Activated naive CD8-positive, alpha-beta T cell treated with anti-CD3 and anti-CD28 coated beads, Interleukin-2, amount 10 ng/mL, durations not matched to agents 7 days and 5 days (primary cell): ENCODE results near the gene ACHE. TPM values are rescaled to one million over a fixed set of nuclear protein-coding genes. Genes with fewer than 3 reads are reported as not detected.
"Not testable (repeated sequence)": the region's sequence is repeated elsewhere in the genome, so short reads cannot be mapped to it uniquely, and the experiment has no call there.

Source experiments
- ATAC-seq: fragments of 150-1000 bp; cut with Tn5 transposase; one replicate; pipeline ENCODE4 v1.10.0; 2021; ENCODE audit warnings: low read depth, moderate library complexity
- POLR2A ChIA-PET: fragments of 350-600 bp; sonication (Branson Sonifier 250); formaldehyde crosslinking; loops from one replicate; lab custom pipeline; 2021; ENCODE audit warnings: antibody characterized with exemption; lab: Charles Lee
- DNase-seq: peaks from one replicate; pipeline ENCODE4 v3.0.0; 2021
- H3K27ac Mint-ChIP-seq: one replicate; pipeline ENCODE4 v1.8.0; 2022; ENCODE audit warnings: mild to moderate bottlenecking, mixed read lengths
- H3K27me3 Mint-ChIP-seq: one replicate; pipeline ENCODE4 v1.8.0; 2022; ENCODE audit warnings: mild to moderate bottlenecking, moderate library complexity, mixed read lengths
- H3K36me3 Mint-ChIP-seq: one replicate; pipeline ENCODE4 v1.8.0; 2021; ENCODE audit warnings: mild to moderate bottlenecking, mixed read lengths
- H3K4me1 Mint-ChIP-seq: one replicate; pipeline ENCODE4 v1.8.0; 2021; ENCODE audit warnings: mixed read lengths
- H3K4me3 Mint-ChIP-seq: one replicate; pipeline ENCODE4 v1.8.0; 2022; ENCODE audit warnings: mild to moderate bottlenecking, moderate library complexity, mixed read lengths
- H3K9me3 Mint-ChIP-seq: one replicate; pipeline ENCODE4 v1.8.0; 2021; ENCODE audit warnings: mixed read lengths
- total RNA-seq, 2 experiments: library from RNA; stranded (reverse); gene quantifications; one replicate each; pipeline ENCODE4 v1.2.3, GENCODE V29; 2021

Gene ACHE
- total RNA-seq, 2 experiments from 2014 or later: 0.34 TPM; not detected in 1

DNA sequence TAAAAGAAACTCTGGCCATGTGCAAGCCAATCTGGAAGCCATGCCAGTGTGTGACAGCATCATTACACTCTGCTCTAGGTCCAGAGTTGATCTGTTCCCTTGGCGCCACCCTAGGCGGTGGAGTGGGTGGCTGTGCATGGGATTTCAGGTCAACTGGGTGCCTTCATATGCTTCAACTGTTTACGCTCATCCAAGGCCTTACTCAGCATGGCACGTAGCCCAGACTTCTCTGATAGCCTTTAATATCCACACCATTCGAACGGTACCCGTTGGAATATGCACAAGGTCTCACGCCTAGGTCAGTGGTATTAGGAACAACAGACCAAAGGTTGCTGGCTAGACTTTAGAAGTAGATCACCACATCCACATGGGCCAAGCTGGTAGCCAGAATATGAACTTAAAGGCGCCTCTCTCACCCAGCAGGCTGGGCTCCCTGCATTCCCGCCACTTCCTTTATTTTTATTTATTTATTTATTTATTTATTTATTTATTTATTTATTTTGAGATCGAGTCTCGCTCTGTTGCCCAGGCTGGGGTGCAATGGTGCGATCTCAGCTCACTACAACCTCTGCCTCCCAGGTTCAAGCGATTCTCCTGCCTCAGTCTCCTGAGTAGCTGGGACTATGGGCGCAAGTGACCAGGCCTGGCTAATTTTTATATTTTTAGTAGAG, 18.7 kb upstream of the ACHE start:
- no peaks in the 10 kb centered on the region for H3K36me3 Mint-ChIP-seq
- H3K4me3 Mint-ChIP-seq: no peak overlapping the region
- DNase-seq: no peak

DNA sequence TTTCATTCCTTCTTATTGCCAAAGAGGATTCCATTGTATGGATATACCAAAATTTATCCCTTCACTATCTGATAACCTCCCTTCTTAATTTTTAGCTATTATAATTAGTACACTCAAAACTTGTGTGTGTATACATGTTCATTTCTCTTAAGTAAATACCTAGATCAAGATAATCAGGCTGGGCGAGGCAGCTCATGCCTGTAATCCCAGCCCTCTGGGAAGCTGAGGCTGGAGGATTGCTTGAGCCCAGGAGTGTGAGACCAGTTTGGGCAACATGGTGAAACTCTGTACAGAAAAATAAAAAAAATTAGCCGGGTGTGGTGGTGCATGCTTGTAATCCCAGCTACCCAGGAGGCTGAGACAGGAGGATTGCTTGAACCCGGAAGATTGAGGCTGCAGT, 15.8 kb upstream of the ACHE start:
- H3K27me3 Mint-ChIP-seq: peaks cover 12% of the 10 kb centered on the region
- no peak for DNase-seq
- no peak for ATAC-seq
- H3K27ac Mint-ChIP-seq: no peak overlapping the region
- POLR2A ChIA-PET: no interaction called here
- no peak overlapping the region for H3K4me3 Mint-ChIP-seq
- peaks cover 1% of the 10 kb centered on the region for H3K9me3 Mint-ChIP-seq
- H3K36me3 Mint-ChIP-seq: no peaks in the 10 kb centered on the region
- no peaks in the 10 kb centered on the region for H3K4me1 Mint-ChIP-seq

More for the DNA sequence above, 18.7 kb upstream of the ACHE start:
- Mint-ChIP-seq H3K27ac (no peak overlapping the region), H3K27me3 (peaks cover 13% of the 10 kb centered on the region), H3K4me1 (no peaks in the 10 kb centered on the region), H3K9me3 (no peaks in the 10 kb centered on the region)
- no peak for ATAC-seq
- POLR2A ChIA-PET: no interaction called here

- not testable (repeated sequence) for ATAC-seq, H3K4me1 Mint-ChIP-seq, H3K9me3 Mint-ChIP-seq, H3K27ac Mint-ChIP-seq, H3K36me3 Mint-ChIP-seq, H3K4me3 Mint-ChIP-seq, DNase-seq
- POLR2A ChIA-PET: interaction anchor here (0.6 to 0.7 kb wide), 2 partner anchors 38 to 1352 kb away, joined by 3 read pairs; no protein-coding TSS in a partner anchor
- H3K27me3 Mint-ChIP-seq: peaks cover 12% of the 10 kb centered on the region
Observed at GRCh38 chr7:100910443-100910842, 14.8 kb upstream of the ACHE start.

GRCh38 chr7:100908512-100908911, 12.8 kb upstream of the ACHE start:
- Mint-ChIP-seq H3K27ac (no peak overlapping the region), H3K36me3 (no peaks in the 10 kb centered on the region), H3K9me3 (peaks cover 1% of the 10 kb centered on the region), H3K4me1 (no peaks in the 10 kb centered on the region), H3K4me3 (no peak overlapping the region), H3K27me3 (peaks cover 12% of the 10 kb centered on the region)
- ATAC-seq (no peak), DNase-seq (no peak)
- POLR2A ChIA-PET: no interaction called here

- POLR2A ChIA-PET: interaction anchor here (0.6 kb wide), 1 partner anchor 34 kb away, joined by 7 read pairs; no protein-coding TSS in a partner anchor
- no peaks in the 10 kb centered on the region for H3K36me3 Mint-ChIP-seq
Observed at GRCh38 chr7:100902638-100903037, 7.0 kb upstream of the ACHE start.

GRCh38 chr7:100901921-100902332, 6.2 kb upstream of the ACHE start:
- peaks cover 24% of the 10 kb centered on the region for H3K27me3 Mint-ChIP-seq
- H3K4me1 Mint-ChIP-seq: peaks cover 2% of the 10 kb centered on the region
- POLR2A ChIA-PET: no interaction called here
- ATAC-seq (no peak), DNase-seq (no peak)
- H3K9me3 Mint-ChIP-seq: no peaks in the 10 kb centered on the region
- H3K36me3 Mint-ChIP-seq: no peaks in the 10 kb centered on the region
- H3K4me3 Mint-ChIP-seq: no peak overlapping the region
- H3K27ac Mint-ChIP-seq: no peak overlapping the region

More at GRCh38 chr7:100902638-100903037, 7.0 kb upstream of the ACHE start:
- peaks cover 18% of the 10 kb centered on the region for H3K27me3 Mint-ChIP-seq
- no peak overlapping the region for H3K4me3 Mint-ChIP-seq
- DNase-seq (no peak), ATAC-seq (no peak)
- H3K4me1 Mint-ChIP-seq: peaks cover 2% of the 10 kb centered on the region
- H3K9me3 Mint-ChIP-seq: no peaks in the 10 kb centered on the region
- H3K27ac Mint-ChIP-seq: no peak overlapping the region

DNA sequence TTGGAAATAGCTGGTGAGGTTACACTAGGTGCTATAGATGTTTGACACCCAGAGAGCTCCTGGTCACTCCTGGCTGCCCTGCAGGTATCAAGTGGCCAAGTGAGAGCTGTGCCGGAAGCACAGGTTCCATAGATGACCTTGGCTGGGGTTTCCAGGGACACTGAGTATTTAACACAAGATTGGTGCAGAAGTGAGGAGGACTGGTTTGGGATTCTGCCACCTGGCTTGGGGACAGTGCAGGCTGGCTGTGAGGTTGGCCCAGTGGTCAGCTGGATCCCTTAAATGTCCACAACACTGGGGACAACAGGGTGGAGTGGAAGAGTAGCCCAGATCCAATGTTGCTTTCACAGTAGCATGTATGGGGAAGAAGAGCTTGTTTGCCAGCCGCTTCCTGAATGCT, 5.3 kb upstream of the ACHE start:
- no peak for DNase-seq
- POLR2A ChIA-PET: interaction anchor here (0.7 kb wide), 1 partner anchor 407 kb away, joined by 3 read pairs; no protein-coding TSS in a partner anchor
- no peak overlapping the region for H3K4me3 Mint-ChIP-seq
- ATAC-seq: no peak
- H3K27me3 Mint-ChIP-seq: peaks cover 29% of the 10 kb centered on the region
- H3K27ac Mint-ChIP-seq: no peak overlapping the region
- H3K9me3 Mint-ChIP-seq: no peaks in the 10 kb centered on the region
- H3K4me1 Mint-ChIP-seq: peaks cover 6% of the 10 kb centered on the region
- H3K36me3 Mint-ChIP-seq: no peaks in the 10 kb centered on the region

DNA sequence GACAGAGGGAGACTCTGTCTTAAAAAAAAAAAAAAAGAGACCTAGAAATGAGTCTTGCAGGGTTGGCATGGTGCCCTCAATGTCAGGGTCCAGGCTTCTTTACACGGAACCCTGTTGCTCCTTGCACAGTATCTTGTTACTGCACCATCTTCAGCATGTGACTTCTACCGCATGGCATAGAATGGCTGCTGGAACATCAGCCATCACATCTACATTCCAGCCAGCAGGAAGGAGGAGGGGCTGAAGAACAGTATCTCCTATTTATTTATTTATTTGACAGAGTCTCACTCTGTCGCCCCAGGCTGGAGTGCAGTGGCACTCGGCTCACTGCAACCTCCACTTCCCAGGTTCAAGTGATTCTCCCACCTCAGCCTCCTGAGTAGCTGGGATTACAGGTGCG, 3.7 kb upstream of the ACHE start:
- H3K9me3 Mint-ChIP-seq: no peaks in the 10 kb centered on the region
- ATAC-seq: no peak
- H3K4me3 Mint-ChIP-seq: no peak overlapping the region
- H3K4me1 Mint-ChIP-seq: peaks cover 7% of the 10 kb centered on the region
- peaks cover 32% of the 10 kb centered on the region for H3K27me3 Mint-ChIP-seq
- POLR2A ChIA-PET: no interaction called here
- no peak for DNase-seq
- H3K27ac Mint-ChIP-seq: no peak overlapping the region
- no peaks in the 10 kb centered on the region for H3K36me3 Mint-ChIP-seq

GRCh38 chr7:100897772-100898454, 2.2 kb upstream of the ACHE start:
- Mint-ChIP-seq H3K4me1 (peaks cover 8% of the 10 kb centered on the region), H3K27ac (no peak overlapping the region), H3K27me3 (peaks cover 39% of the 10 kb centered on the region), H3K9me3 (no peaks in the 10 kb centered on the region), H3K36me3 (no peaks in the 10 kb centered on the region), H3K4me3 (no peak overlapping the region)
- DNase-seq (no peak), ATAC-seq (no peak)
- POLR2A ChIA-PET: no interaction called here

DNA sequence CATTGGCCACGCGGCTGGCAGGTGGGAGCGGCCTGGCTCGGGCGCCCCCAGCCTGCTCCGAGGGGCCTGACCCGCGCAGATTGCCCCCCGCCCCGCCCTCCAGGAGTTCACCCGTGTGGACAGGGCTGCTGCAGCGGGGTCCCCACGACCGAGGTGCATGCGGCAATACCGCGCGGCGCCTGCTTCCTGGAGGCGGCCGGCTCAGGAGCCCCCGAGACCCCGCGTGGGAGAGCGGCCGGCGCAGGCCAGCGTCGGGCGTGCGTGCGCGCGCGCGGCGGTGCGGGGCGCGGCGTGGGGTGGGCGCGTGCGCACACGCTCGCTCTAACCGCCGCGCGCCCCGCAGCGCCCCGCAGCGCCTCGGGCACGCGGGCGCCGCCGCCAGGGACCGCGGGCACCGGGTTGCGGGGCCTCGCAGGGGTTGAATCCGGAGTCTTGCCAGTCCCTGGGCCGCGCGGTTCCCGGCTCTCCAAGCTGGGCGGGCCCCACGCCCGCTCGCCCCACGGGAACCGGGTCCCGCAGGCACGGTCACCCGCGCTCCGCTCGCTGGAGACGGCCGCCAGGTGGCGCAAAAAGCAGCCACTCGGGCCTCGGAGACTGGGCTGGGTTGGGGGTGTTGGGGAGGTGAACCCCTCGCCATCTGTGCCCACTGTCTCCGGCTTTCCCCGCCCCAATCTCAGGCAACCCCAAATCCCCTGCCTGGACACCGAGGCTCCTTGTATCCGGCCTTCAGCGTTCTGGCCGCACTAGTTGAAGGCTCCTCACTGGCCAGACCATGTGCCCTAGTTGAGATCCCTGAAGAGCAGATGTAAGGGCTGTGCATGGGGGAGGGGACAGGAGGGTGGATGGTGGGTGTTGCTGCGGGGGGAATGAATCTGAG, 1.3 kb upstream of the ACHE start:
- peak; percentile 37 for ATAC-seq
- Mint-ChIP-seq H3K27ac (no peak overlapping the region), H3K4me1 (peaks cover 8% of the 10 kb centered on the region), H3K9me3 (no peaks in the 10 kb centered on the region), H3K4me3 (peak overlapping the region; percentile 52), H3K36me3 (no peaks in the 10 kb centered on the region), H3K27me3 (peaks cover 45% of the 10 kb centered on the region)
- peak; percentile 70 for DNase-seq
- POLR2A ChIA-PET: no interaction called here

DNA sequence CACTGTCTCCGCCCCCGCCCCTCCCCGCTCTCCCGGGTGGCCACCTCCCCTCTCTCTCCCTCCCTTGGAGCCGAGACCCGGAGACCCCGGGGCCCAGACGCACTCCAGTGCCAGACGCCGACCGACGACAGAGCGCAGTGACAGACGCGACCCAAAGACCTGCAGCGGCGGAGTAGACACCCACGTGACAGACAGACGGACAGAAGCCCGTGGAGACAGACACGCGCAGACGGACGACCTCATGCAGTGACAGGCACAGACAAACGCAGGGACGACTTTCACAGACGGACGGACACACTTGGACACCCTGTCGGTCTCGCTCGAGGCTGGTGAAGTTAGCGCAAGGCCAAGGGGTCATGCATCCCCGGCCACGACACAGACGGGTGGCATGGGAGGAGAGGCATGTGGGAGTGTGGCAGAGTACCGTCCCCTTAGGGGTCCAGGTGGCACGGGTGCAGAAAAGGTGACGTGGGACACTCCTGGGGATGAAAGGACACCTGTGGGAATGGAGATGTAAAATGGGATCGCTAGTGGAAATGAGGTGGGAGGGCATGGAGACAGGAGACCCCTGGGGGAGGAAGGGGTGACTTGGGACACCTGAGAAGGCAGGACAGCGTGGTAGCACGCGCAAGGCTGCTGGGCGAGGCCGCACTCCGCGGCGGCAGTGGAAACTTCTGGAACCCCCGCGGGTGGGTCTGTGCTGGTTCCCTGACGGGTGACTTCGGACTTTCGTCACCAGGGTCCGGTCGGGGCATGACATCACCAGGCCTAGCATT, 456 bp upstream of the ACHE start:
- Mint-ChIP-seq H3K9me3 (no peaks in the 10 kb centered on the region), H3K4me3 (peak overlapping the region; percentile 44), H3K27ac (peak overlapping the region; percentile 51), H3K36me3 (no peaks in the 10 kb centered on the region), H3K27me3 (peaks cover 51% of the 10 kb centered on the region), H3K4me1 (peaks cover 9% of the 10 kb centered on the region)
- POLR2A ChIA-PET: no interaction called here
- no peak for ATAC-seq
- DNase-seq: peak; percentile 54

GRCh38 chr7:100894860-100895700, 608 bp downstream of the ACHE start:
- Mint-ChIP-seq H3K4me1 (peaks cover 18% of the 10 kb centered on the region), H3K27ac (no peak overlapping the region), H3K9me3 (no peaks in the 10 kb centered on the region), H3K36me3 (no peaks in the 10 kb centered on the region), H3K27me3 (peaks cover 51% of the 10 kb centered on the region), H3K4me3 (no peak overlapping the region)
- POLR2A ChIA-PET: interaction anchor here (1.2 kb wide), 1 partner anchor 71 kb away, joined by 3 read pairs; no protein-coding TSS in a partner anchor
- no peak for ATAC-seq
- peak; percentile 79 for DNase-seq
